ENCODE data around the gene PRKAG2.

The PRKAG2 gene

DNA sequence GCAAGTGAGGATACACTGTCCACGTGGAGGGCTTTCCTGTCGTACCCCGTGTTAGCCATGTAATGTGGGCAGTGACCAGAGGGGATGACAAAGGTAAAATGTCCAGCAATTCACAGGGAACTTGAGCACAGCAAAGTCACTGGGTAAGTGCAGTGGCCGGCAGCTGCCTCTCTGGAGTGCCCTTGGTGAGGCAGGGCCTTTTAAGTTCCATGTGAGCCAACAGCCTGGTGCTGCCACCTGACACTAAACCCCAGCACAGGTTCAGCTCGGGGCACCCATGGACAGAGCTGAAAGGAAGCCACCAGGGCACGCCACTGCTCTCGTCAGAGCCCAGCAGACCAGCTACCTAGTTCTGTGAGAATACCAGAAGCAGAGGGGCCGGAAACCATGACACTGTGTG lies 168.3 kb downstream of the PRKAG2 start:
- DNase-seq (ENCODE audit: low spot score) = no peak

DNA sequence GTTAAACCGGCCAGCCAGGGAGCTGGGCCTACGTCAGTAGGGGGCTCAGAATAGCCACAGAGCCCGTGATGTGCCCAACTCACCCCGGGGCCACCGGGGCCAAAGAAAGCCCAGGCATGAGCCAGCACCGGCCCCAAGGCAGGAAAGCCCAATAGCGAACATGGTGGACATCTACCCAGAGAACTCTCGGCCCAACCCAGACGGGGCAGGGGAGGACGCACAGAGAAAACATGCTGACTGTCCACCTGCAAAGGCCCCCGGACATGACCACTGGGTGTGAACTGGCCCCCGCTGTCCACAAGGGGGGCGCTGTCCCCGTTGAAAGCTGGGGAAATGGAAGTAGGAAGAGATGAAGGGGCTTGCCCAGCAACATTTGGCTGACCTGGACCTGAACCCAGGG lies 169.2 kb downstream of the PRKAG2 start:
- no peak for DNase-seq (ENCODE audit: low spot score)

DNA sequence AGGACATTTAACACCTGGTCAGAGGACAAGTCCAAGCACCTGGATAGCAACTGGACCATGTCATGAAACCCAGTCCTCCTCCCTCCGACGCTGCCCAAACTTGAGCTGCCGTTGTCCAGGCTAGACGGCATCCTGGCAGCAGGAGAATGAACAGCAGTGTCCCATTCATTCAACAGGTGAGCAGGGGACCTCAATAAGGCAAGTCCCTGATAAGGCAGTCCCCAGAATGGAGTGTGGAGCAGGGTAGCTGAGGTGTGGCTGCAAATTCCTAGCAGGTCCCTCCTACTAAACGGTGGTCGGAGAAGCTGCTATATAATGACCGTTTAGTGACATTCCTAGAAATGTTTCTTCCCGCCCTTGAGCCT lies 169.8 kb downstream of the PRKAG2 start:
- DNase-seq (ENCODE audit: low spot score) = no peak

DNA sequence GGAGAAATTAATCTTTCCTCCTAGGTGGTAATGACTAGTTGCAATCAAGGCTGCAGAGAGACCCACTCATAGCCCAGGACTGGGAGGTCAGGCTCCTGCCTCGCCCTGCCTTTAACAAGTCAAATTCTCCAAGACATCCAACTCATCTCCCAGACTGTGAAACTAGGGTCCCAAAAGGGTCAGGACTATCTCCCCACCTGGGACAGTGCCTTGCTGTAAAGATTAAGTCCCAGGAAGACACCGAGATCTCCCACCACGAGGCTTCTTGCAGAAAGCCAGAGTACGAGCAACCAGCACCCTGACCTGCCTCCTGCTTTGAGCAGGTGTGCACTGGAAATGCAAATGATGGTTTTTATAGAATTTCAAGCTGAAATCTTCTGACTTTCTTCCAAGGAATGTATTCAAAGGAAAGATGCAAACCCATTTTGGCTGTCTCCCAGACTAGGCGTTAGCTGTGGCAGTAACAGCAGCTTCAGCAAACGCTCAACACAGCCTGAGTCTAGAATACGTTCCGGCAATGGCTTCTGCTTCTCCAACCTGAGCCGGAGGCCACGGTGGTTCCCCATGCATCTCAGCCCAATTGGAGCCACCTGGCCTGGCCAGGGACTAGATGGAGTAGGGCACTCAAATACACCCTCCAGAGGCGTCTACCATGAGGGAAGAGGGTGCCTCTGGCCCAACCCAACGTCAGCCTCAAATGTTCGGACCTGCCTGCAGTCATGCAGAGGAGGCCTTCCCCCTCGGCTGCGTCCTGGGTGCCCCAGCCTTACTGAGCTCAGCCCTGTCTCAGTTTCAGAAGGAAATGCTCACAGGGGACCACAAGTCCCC lies 170.4 kb downstream of the PRKAG2 start:
- no peak for DNase-seq (ENCODE audit: low spot score)

DNA sequence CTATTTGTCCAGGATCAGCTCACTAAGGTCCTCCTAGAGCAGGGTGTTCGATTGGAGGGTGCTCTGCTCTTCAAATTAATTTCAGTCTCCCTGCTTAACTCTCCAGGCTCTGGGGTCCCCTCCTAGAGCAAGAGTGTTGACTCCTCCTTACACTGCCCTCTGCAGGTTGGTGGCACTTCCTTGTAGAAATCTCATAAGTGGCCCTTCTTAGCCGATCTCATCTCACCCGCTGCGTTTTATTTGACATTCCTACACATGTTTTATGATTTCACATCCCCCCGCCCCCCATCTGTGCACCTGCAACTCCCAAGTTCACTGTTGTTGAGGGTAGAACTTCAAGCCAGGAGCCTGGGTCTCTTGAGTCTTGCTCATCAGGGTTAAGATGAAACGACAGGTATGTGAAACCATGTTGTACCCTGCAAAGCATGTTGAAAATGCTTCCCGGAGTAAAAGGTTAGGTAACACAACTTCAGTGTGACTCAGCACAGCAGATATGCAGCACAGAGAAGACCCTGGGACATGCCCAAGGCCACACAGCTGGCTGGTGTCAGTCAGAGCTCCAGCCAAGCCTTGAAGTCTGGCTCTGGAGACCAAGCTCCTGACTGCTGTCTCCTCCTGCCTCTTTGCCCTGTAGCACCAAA lies 171.2 kb downstream of the PRKAG2 start:
- no peak for DNase-seq (ENCODE audit: low spot score)

DNA sequence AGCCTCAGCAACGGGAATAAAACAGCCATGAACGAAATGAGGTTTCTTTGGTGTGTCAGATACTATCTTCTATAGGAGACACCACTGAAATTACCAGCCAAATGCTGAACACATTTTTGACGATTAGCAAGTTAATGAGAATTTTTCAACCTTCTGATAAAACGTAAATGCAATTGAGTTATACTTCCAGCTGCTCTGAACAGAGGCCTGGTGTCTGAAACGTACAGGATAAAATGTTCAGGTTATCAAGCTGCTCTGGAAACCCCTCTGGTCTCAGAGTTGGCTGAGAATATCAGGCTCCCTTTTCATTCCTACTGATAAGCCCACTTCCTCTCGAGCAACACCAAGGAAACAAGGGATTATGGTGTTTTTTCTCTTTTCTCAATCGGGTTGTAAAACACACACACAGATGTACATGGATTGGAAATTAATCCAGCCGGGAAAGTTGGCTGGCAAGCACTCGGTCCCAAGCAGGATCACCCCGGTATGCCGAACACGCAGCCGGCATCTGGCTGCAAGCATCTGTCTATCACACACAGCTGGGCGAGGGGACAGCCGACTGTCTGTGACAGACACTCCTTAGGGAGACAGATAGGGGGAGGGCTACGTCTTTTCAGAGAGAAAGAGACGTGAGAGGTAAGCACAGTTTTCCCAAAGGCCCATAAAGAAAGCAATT lies 171.8 kb downstream of the PRKAG2 start:
- DNase-seq (ENCODE audit: low spot score) = no peak

DNA sequence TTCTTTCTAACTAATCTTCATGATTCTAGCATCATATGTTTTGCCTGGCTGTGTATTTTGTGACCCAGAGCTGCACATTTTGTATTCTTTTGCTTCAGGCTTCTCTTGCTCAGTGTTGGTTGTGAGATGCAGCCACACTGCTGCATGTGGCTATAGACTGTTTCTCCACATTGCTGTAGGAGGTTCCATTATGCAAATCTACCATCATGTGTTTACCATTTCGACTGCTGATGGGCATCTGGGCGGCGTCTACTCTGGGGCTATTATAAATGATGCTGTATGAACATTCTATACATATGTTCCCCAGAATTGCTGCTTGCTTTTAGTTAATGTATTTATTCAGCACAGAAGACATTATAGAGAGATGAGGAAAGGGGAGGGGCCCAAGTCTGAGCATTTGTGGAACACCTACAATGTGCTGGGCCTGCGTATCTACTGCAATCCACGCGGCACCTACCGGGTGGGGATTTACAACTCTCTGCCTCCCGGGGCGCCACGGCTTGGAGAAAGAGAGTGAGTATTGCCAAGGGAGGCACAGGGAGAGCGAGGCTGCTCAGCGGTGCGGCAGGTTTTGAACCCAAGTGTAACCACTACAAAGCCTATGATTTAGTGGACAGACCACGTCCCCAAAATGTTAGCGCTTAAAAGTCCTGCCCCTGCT lies 172.5 kb downstream of the PRKAG2 start:
- DNase-seq (ENCODE audit: low spot score) = no peak

DNA sequence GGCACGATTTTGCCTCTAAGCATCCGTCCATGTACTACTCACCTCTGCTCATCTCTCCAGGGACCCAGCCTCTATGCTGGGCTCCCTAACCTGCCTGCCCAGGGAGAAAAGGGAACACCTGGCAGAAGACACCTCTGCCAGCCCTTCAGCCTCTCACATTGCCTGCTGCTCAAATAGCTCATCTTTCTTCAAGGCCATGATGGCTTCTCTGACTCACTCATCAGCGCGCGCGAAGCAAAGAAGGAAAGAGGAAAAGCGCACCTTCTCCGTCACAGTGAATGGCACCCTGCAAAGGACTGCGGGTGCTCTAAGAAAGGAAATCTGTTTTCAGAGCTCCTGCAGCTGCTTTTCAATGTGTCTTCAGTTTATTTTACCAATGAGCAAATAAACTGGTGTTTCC lies 174.0 kb downstream of the PRKAG2 start:
- DNase-seq (ENCODE audit: low spot score) = no peak

DNA sequence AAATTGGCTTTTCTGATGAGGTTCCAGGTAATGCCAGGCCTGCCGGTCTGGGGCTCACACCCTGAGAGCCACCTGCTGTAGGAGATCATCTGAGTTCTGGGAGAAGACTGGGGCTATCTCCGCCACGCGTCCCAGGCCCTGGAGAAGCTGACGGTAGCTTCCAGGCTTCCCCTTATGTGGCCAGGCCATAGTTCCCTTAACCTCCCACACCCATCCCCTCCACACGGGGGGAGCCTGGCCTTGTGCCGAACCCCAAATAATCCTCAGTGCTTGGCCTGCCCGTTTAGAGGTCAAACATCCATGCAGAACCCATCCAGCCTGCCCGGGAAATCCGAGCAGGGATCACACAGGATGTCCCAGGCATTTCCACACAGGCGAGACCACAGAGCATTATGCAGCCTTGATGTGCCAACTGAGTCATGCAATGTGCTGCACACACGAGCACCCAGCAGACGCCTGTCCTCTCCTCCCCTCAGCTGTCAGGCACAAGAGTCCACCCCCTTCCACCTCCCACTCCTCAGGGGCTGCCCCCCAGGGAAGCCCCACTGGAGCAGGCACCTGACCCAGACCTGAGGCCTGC lies 176.2 kb downstream of the PRKAG2 start:
- DNase-seq (ENCODE audit: low spot score) = no peak

DNA sequence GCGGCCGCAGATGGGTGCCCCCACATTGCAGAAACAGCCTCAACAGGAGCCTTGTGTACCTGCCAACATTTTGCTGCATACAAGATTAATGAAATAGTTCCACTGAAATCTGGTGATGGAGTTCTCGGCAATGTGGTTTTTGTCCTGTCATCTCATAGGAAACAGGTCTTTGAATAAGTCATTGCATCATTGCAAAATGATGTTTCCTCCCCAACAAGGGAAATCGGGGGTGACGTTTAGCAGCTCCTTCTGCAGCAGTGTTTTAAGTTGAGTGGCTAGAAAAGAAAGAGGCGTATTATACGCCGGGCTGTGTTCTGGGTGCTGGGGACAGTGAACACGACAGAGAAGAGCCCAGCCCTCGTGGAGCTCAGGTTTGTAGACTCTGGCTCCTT lies 177.0 kb downstream of the PRKAG2 start:
- DNase-seq (ENCODE audit: low spot score) = no peak

DNA sequence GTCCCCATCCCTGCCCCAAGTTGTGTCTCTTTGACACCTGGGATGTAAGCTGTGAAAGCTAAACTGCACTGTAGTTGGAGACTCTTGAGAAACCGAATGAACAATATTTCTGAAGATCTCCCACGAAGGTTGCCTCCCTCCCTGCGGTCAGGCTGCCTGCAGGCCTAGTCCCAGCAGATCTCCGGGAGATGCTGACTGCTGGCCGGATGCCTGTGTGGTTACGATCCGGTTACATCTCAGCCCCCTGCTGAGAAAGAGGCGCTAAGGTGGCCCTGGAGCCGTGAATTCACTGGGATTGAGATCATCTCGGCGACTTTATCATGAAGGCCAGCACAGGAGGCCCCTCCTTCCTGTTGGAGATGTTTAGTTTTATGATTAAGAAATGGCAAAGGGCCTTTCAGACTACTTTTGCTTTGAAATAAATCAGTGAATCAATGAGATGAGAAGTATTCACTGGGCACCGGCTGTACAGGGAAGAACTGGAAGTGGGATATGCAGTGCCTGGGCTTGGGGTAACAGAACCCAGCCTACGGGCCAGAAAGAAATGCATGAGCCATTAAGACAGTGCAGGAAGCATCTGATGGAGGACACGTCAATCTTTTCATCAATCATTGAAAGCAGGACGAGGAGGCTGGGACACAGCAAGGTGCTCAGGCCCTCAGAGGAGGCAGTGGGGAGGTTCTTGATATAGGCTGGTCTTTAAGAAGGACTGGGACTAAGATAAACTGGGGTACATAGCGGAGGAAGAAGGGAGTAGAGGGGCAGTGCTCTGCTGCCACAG lies 177.6 kb downstream of the PRKAG2 start:
- DNase-seq (ENCODE audit: low spot score) = no peak

DNA sequence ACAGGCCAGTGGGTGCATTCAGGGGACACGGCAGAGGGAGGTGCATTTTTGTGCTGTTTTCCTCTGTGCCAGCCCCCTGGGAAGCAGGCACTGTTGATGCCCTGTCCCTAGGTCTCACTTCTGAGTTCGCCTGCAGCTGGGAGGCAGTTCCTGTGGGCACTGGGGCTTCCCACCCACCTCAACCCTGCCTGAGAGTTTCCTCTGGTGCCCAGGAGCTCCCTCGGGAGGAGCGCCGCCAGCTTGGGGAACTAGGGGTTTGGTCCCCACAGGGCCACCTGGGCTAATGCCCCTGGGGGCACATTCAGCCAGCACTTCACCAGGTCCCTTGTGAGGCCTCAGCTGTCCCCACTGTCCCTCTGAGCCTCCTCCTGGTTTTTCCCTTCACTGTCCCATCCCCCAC lies 179.0 kb downstream of the PRKAG2 start:
- no peak for DNase-seq (ENCODE audit: low spot score)

DNA sequence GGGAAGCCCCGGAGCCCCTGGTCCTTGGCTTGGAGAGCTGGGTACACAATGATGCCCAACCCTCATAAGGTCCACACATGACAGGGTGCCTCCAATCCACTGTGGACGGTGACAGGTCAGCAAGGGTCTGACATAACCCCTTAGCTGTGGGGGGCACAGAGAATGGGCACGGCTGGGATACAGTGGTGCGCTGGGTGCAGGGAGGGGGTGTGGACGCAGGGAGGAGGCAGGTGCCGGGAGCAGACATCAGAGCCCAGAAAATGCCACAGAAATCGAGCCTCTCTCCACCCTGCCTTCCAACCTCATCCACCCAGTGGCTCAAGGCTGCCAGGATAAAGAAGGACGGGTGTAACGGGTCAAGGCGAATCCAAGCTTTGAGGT lies 179.4 kb downstream of the PRKAG2 start:
- no peak for DNase-seq (ENCODE audit: low spot score)

DNA sequence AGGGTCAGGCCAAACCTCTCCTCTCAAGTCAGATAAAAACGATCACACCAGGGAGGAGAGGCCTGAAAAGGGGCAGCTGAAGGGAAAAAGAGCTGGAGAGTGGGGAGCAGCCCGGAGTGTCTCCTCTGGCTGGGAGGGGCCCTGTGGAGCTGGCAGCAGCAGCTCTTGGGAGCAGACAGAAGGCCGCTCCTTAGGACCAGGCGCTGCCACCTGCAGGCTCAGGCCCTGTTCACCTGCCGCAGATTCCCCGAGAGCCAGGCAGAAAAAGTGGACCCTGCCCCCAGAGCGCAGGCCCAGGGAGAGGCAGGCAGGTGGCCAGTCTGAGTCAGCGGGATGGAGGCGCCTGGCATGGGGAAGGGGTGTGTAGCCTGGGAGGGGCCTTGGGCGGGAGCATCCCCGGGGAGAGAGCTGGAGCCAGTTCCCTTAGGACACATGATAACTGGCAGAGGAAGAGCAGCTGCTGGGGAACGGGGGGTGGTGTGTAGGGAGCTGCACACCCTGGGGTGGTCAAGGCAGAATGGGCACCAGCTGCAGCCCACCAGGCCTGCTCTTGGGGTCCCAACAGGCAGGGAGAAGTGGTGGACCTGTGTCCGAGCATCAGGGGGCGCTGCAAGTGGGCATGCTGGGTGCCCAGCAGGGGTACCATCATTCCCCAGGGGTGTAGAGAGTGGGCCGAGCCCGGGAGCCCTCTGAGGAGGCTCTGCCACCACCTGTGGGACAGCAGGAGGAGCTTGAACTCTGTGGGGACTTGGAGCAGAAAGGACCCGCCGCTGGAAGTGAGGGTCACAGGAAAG lies 180.0 kb downstream of the PRKAG2 start:
- no peak for DNase-seq (ENCODE audit: low spot score)

DNA sequence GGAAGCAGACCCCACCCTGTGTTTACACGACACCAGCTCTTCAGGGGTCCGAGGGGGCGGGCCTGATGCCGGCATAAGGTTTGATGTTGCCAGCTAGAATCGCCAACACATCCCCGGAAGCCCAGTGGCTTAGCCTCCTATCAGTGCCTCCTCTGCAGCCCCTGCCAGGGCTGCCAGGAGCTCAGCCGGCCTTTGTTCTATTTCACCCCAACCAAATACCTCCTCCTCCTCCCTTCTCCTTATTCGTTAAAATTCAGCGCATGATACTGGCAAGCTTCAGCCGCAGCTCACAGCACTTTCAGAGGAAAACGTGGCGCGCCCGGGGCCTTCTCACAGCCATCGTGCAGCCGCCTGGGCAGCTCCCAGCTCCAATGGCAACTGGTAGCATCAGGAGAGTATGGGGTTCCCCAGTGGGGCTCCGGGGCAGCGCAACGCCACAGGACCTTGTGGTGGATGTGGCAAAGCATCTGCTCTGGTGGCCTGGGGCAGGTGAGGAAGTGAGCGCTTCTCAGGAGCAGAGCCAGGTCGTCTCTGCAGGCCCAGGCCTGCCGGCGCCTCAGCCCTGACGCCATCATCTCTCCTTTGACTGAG lies 180.9 kb downstream of the PRKAG2 start:
- no peak for DNase-seq (ENCODE audit: low spot score)

DNA sequence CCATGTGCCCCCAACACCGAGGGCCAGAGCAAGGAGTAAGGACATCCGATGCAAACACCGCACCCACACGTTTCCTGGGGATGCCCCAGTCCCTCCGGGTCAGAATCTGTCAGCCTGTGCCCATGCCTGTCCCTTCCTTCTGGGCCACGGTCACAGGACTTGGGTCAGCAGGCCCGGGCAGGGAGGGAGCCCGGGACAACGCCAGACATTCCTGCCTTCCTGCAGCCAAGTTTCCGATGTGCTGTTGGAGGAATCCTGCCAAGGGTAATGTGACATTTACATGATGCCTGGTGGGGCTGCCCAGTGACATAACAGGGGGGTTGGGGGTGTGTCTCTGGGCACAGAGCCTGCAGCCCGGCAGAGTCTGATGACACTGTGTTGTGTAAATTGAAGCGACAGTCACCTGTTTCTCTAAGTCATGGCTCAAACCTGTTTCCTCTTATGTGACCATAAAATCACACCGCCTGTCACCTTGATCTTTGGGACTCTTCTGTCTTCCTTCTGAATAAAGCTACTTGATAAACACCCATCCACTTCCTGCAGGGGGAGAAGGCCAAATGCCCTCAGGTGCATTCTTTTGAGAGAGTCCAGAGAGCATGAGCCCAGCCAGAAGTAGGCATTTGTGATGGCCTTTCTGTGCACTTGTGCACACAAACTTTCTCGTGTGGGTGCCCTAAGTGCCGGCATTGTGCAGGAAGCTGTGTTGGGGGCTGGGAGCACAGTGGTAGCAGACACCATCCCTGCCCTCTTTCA lies 181.9 kb downstream of the PRKAG2 start:
- no peak for DNase-seq (ENCODE audit: low spot score)

DNA sequence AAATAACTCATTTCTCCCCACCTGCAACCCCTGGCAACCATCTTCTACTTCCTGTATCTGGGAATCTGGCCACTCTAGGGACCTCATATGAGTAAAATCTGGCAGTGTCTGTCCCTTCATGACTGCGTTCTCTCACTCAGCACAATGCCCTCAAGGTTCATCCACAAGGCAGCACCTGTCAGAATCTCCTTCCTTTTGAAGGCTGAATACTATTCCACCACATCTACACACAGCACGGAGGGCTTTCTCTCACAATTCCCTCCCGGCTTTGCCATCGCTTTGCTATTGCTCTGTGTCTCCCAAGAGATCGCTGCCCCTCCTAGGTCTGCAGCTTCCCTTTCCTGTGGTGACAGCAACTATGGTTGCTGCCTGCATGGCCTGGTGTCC lies 182.5 kb downstream of the PRKAG2 start:
- no peak for DNase-seq (ENCODE audit: low spot score)

DNA sequence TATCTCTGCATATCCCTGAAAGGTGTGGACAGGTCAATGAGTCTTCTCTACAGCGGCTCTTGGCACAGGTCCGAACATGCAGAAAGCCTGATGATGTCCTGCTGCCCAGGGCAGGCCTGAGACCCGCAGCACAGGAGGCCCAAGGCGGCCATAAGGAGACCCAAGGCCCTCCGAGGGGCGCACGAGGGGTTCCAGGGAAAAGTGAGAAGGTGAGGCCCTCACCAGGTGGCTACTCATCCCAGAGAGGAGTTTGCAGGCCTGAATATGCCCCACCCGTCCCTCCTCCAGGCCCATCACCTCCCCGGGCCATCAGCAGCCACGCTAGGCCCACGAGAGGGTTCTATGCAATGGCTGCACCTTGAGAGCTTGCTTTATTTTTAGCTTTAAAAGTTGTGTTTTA lies 183.8 kb downstream of the PRKAG2 start:
- DNase-seq (ENCODE audit: low spot score) = no peak

DNA sequence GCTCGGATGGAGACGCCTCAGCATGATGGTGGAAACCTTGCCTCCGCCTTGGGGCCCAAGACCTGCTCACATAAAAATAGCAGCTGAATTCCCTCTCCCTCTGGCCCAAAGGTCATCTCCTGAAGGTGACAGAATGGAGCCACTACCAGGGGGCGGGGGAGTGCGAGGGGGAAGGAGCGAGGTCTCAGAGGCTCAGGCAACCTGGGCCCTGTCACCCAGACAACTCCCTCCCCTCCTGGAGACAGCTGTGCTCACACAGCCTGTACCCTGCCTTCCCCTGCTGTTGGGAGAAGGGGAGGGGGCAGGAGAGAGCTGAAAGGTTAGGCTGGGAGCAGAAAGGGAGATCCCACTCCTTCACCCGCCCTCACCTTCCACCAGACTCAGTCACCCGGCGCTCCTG lies 184.2 kb downstream of the PRKAG2 start:
- DNase-seq (ENCODE audit: low spot score) = no peak

DNA sequence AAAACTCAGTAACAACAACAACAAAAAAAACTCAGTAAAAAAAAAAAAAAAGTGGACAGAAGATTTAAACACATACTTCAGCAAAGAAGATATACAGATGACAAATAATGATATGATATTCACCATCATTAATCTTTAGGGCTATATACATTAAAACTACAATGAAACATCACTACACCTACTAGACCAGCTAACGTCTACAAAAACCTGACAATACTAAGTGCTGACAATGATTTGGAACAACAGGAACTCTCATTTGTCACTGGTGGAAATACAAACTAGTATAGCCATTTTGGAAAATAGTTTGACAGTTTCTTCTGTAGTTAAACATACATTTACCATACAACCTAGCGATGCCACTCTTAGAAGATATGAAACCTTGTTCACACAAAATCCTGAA lies 185.5 kb downstream of the PRKAG2 start:
- DNase-seq (ENCODE audit: low spot score) = no peak

Measured in ecto neural progenitor cell (in vitro differentiated cells).